ENCODE measurements around the gene DMRTB1.

- TF ChIP-seq ZNF133 (tag by site-specific recombination; IDR thresholded peaks at IDR 0.05), result no peak
- TF ChIP-seq ZNF510 (tag by site-specific recombination; IDR thresholded peaks at IDR 0.05; ENCODE audit: insufficient replicate concordance), result no peak
- no peak for TF ChIP-seq PRDM2 (tag by site-specific recombination; IDR thresholded peaks at IDR 0.05; ENCODE audit: borderline replicate concordance)
- TF ChIP-seq HIC1 (tag by site-specific recombination; IDR thresholded peaks at IDR 0.05), result no peak
Observed at GRCh38 chr1:53508991-53509666, 49.9 kb downstream of the DMRTB1 start.
